ENCODE results near the gene RAD23A. TPM values are rescaled to one million over a fixed set of nuclear protein-coding genes. Genes with fewer than 3 reads are reported as not detected.
"Not testable (repeated sequence)": the region's sequence is repeated elsewhere in the genome, so short reads cannot be mapped to it uniquely, and the experiment has no call there.

The RAD23A gene
- total RNA-seq, 1 donor from 2014 or later = 83.1 TPM

DNA sequence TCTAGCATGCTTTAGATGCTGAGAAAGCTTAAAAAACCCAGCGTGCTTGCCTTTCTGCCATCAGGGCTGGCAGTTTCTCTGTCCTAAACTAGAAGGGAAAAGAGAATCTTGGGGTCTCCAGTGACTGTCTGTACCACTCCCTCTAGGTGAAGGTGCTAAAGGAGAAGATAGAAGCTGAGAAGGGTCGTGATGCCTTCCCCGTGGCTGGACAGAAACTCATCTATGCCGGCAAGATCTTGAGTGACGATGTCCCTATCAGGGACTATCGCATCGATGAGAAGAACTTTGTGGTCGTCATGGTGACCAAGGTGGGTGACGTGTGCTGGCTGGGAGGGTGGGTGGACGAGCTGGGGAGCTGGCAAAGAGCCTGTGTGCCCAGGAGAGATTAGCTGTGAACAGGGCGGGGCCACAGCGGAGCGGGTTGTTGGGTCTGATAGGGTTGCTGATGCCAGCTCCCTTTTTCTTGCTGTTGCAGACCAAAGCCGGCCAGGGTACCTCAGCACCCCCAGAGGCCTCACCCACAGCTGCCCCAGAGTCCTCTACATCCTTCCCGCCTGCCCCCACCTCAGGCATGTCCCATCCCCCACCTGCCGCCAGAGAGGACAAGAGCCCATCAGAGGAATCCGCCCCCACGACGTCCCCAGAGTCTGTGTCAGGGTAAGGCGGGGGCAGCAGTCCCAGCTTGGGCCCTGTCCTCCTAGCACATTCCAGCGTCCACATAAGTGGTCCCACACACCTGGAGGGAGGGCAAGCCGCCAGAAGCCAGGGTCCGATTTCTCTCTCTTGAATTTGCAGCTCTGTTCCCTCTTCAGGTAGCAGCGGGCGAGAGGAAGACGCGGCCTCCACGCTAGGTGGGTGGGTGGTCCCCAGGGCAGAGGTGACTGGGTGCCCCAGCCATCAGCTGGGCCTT is 2.3 kb downstream of the RAD23A start:
- peak overlapping the region; percentile 31 for H3K27ac Mint-ChIP-seq (ENCODE audit: unreplicated experiment)
- H3K4me1 Mint-ChIP-seq (ENCODE audit: unreplicated experiment) = peaks cover 34% of the 10 kb centered on the region
- H3K36me3 Mint-ChIP-seq (ENCODE audit: unreplicated experiment) = peaks cover 29% of the 10 kb centered on the region
- peak overlapping the region; percentile 12 for H3K4me3 Mint-ChIP-seq (ENCODE audit: unreplicated experiment)
- DNase-seq (ENCODE audit: extremely low spot score, unreplicated experiment) = no peak
- TF ChIP-seq, protein P1, sequence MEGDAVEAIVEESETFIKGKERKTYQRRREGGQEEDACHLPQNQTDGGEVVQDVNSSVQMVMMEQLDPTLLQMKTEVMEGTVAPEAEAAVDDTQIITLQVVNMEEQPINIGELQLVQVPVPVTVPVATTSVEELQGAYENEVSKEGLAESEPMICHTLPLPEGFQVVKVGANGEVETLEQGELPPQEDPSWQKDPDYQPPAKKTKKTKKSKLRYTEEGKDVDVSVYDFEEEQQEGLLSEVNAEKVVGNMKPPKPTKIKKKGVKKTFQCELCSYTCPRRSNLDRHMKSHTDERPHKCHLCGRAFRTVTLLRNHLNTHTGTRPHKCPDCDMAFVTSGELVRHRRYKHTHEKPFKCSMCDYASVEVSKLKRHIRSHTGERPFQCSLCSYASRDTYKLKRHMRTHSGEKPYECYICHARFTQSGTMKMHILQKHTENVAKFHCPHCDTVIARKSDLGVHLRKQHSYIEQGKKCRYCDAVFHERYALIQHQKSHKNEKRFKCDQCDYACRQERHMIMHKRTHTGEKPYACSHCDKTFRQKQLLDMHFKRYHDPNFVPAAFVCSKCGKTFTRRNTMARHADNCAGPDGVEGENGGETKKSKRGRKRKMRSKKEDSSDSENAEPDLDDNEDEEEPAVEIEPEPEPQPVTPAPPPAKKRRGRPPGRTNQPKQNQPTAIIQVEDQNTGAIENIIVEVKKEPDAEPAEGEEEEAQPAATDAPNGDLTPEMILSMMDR (IDR thresholded peaks at IDR 0.05) = no peak
- no peaks in the 10 kb centered on the region for H3K9me3 Mint-ChIP-seq (ENCODE audit: unreplicated experiment)
- no peaks in the 10 kb centered on the region for H3K27me3 Mint-ChIP-seq (ENCODE audit: unreplicated experiment)

DNA sequence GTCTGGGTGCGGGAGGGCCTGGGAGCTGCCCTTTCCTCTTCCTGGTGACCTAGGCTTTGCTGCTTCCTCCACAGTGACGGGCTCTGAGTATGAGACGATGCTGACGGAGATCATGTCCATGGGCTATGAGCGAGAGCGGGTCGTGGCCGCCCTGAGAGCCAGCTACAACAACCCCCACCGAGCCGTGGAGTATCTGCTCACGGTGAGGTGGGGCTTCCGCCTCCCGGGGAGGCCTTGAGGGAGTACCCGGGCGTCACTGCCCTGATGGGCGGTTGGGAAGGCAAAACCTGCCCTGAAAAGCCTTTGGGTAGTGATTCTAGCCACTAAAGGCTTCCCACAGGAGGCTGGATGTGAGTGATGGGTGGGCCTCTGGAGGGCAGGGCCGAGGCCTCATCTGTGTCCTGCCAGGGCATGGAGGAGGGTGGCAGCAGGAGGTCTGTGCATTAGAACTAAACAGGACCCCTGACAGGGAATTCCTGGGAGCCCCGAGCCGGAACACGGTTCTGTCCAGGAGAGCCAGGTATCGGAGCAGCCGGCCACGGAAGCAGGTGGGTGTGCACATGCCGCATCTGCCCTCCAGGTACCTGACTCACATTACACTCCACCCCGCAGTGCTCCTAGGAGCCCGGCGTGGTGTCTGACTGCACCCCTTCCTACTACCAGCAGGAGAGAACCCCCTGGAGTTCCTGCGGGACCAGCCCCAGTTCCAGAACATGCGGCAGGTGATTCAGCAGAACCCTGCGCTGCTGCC is 3.1 kb downstream of the RAD23A start:
- H3K4me1 Mint-ChIP-seq (ENCODE audit: unreplicated experiment) = peaks cover 40% of the 10 kb centered on the region
- TF ChIP-seq, protein P1 (IDR thresholded peaks at IDR 0.05) = no peak
- no peak overlapping the region for H3K4me3 Mint-ChIP-seq (ENCODE audit: unreplicated experiment)

DNA sequence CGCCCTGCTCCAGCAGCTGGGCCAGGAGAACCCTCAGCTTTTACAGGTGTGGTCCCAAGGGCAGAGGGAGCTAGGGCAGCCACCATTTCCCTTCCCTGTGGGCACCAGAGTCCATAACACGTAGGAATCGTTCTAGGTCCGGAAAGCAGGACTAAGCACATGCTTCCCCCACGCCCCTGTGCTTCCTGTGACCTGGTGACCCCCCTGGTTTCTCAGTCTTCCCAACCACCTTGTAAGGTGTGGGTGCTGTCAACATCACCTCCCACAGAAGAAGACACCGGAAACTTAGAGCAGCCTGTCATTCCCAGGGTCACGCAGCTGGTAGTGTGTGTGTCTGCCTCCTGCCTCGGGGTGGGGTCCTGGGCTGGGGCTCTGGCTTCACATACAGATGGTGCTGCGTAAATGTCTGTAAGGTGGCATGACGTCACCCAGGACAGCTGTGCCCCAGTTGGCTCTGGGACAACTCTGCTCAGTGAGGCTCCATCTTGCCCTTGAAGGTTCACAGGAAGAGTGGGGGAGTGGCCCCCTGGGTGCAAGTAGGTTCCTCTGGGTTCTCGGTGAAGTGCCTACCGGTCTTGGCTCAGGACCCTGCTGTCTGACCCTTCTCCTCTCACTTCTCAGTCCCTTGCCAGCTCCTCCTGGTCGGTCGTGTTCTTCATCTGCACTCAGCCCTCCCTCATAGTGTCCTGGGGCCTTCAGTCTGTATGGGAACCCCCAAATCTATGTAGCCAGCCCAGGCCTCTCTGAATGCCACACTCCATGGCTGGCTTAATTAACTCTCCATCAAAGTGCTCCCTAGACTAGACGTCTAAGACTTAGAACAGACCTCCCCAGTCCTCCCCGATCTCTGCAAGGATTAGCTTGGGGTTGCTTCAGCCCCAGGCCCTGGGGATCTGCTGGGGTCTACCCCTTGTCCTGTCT is 4.0 kb downstream of the RAD23A start:
- H3K27ac Mint-ChIP-seq (ENCODE audit: unreplicated experiment) = peak overlapping the region; percentile 12
- H3K9me3 Mint-ChIP-seq (ENCODE audit: unreplicated experiment) = no peaks in the 10 kb centered on the region
- peaks cover 30% of the 10 kb centered on the region for H3K36me3 Mint-ChIP-seq (ENCODE audit: unreplicated experiment)
- no peaks in the 10 kb centered on the region for H3K27me3 Mint-ChIP-seq (ENCODE audit: unreplicated experiment)
- TF ChIP-seq, protein P1 (IDR thresholded peaks at IDR 0.05) = no peak
- no peak for DNase-seq (ENCODE audit: extremely low spot score, unreplicated experiment)
- H3K4me1 Mint-ChIP-seq (ENCODE audit: unreplicated experiment) = peaks cover 41% of the 10 kb centered on the region
- H3K4me3 Mint-ChIP-seq (ENCODE audit: unreplicated experiment) = no peak overlapping the region

More for the DNA sequence above, 3.1 kb downstream of the RAD23A start:
- Mint-ChIP-seq H3K36me3 (ENCODE audit: unreplicated experiment) (peaks cover 23% of the 10 kb centered on the region), H3K9me3 (ENCODE audit: unreplicated experiment) (no peaks in the 10 kb centered on the region), H3K27ac (ENCODE audit: unreplicated experiment) (no peak overlapping the region), H3K27me3 (ENCODE audit: unreplicated experiment) (no peaks in the 10 kb centered on the region)
- DNase-seq (ENCODE audit: extremely low spot score, unreplicated experiment) = no peak

DNA sequence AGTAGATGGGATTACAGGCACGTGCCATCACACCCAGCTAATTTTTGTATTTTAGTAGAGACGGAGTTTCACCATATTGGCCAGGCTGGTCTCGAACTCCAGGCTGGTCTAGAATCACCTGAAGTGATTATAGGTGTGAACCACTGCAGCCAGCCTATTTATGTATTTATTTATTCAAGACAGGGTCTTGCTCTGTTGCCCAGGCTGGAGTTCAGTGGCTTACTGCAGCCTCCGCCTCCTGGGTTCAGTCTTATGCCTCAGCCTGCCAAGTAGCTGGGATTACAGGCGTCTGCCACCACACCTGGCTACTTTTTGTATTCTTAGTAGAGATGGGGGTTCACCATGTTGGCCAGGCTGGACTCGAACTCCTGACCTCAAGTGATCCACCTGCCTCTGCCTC is 6.4 kb downstream of the RAD23A start:
- not testable (repeated sequence) for H3K9me3 Mint-ChIP-seq (ENCODE audit: unreplicated experiment); DNase-seq (ENCODE audit: extremely low spot score, unreplicated experiment); H3K4me3 Mint-ChIP-seq (ENCODE audit: unreplicated experiment); H3K27me3 Mint-ChIP-seq (ENCODE audit: unreplicated experiment)
- Mint-ChIP-seq H3K4me1 (ENCODE audit: unreplicated experiment) (peaks cover 44% of the 10 kb centered on the region), H3K27ac (ENCODE audit: unreplicated experiment) (peak overlapping the region; percentile 34), H3K36me3 (ENCODE audit: unreplicated experiment) (peaks cover 27% of the 10 kb centered on the region)

DNA sequence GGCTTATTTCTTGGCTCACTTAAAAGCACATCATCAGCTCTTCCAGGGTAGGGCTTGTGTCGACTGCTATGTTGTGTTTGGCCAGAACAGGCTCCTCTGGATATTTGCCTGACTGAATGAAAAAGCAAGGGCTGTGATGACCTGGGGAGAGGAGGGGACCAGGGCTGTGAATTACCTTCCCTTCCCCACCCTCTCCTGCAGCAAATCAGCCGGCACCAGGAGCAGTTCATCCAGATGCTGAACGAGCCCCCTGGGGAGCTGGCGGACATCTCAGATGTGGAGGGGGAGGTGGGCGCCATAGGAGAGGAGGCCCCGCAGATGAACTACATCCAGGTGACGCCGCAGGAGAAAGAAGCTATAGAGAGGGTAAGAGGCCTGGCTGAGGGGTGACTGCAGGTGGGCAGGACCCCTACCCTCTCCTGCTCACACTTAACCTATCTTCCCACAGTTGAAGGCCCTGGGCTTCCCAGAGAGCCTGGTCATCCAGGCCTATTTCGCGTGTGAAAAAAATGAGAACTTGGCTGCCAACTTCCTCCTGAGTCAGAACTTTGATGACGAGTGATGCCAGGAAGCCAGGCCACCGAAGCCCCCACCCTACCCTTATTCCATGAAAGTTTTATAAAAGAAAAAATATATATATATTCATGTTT is 7.0 kb downstream of the RAD23A start:
- no peak overlapping the region for H3K4me3 Mint-ChIP-seq (ENCODE audit: unreplicated experiment)

More for the DNA sequence above, 7.0 kb downstream of the RAD23A start:
- H3K36me3 Mint-ChIP-seq (ENCODE audit: unreplicated experiment) = peaks cover 27% of the 10 kb centered on the region
- H3K9me3 Mint-ChIP-seq (ENCODE audit: unreplicated experiment) = no peaks in the 10 kb centered on the region
- H3K27ac Mint-ChIP-seq (ENCODE audit: unreplicated experiment) = peak overlapping the region; percentile 69
- H3K27me3 Mint-ChIP-seq (ENCODE audit: unreplicated experiment) = no peaks in the 10 kb centered on the region
- TF ChIP-seq, protein P1 (IDR thresholded peaks at IDR 0.05) = no peak
- peaks cover 40% of the 10 kb centered on the region for H3K4me1 Mint-ChIP-seq (ENCODE audit: unreplicated experiment)
- no peak for DNase-seq (ENCODE audit: extremely low spot score, unreplicated experiment)

Data from osteocyte (in vitro differentiated cells).